WI38 (cell line): ENCODE data around the gene PRDM10.

ENCODE experiments used
- H3K4me3 ChIP-seq: 2 replicates; pipeline ENCODE4 v1.5.1; 2011; ENCODE audit warnings: low read depth, mild to moderate bottlenecking, control low read depth, low read length
- CTCF ChIP-seq: IDR thresholded peaks from 2 replicates; pipeline ENCODE4 v1.5.1; 2012; ENCODE audit warnings: low read depth, mild to moderate bottlenecking, control low read depth, low read length

PRDM10 gene

GRCh38 chr11:129928923-129929692, 73.5 kb downstream of the PRDM10 start:
- no peak overlapping the region for H3K4me3 ChIP-seq
- no peak for TF ChIP-seq CTCF

GRCh38 chr11:129922674-129923073, 80.0 kb downstream of the PRDM10 start:
- no peak overlapping the region for H3K4me3 ChIP-seq
- TF ChIP-seq CTCF, result 0 out of 2 replicates have a peak, but pooled peaks have one; percentile 6

- no peak for TF ChIP-seq CTCF
- H3K4me3 ChIP-seq, result no peak overlapping the region
These were observed 84.3 kb downstream of the PRDM10 start for GRCh38 chr11:129918361-129918760.

GRCh38 chr11:129917231-129917630, 85.4 kb downstream of the PRDM10 start:
- no peak overlapping the region for H3K4me3 ChIP-seq
- TF ChIP-seq CTCF, result no peak

- no peak overlapping the region for H3K4me3 ChIP-seq
- no peak for TF ChIP-seq CTCF
These were observed 91.3 kb downstream of the PRDM10 start for GRCh38 chr11:129911298-129911697.

GRCh38 chr11:129910360-129910759, 92.3 kb downstream of the PRDM10 start:
- no peak for TF ChIP-seq CTCF
- H3K4me3 ChIP-seq, result no peak overlapping the region

GRCh38 chr11:129905402-129905801, 97.2 kb downstream of the PRDM10 start:
- TF ChIP-seq CTCF, result no peak
- H3K4me3 ChIP-seq, result no peak overlapping the region
